GM12801 (cell line): ENCODE results near the gene KDELR1.

ENCODE experiments used
- CTCF ChIP-seq: IDR thresholded peaks from one replicate; pipeline ENCODE4 v1.5.1; 2011; ENCODE audit warnings: control low read depth; ENCODE audit not compliant: insufficient read length; ENCODE audit errors: extremely low read depth

The KDELR1 gene

GRCh38 chr19:48342841-48343540 lies 48.4 kb downstream of the KDELR1 start:
- TF ChIP-seq CTCF = no peak

GRCh38 chr19:48342414-48342738 lies 49.0 kb downstream of the KDELR1 start:
- TF ChIP-seq CTCF = no peak

- TF ChIP-seq CTCF = no peak
Measured at GRCh38 chr19:48341515-48342413, 49.6 kb downstream of the KDELR1 start.

- no peak for TF ChIP-seq CTCF
Measured at GRCh38 chr19:48340995-48341394, 50.4 kb downstream of the KDELR1 start.

- no peak for TF ChIP-seq CTCF
Measured at GRCh38 chr19:48338802-48339503, 52.4 kb downstream of the KDELR1 start.

- no peak for TF ChIP-seq CTCF
Measured at GRCh38 chr19:48338253-48338755, 53.0 kb downstream of the KDELR1 start.
